Activated CD8-positive, alpha-beta T cell treated with anti-CD3 and anti-CD28 coated beads for 36 hours (primary cell): ENCODE results near the gene EIF4EBP3. TPM values are rescaled to one million over a fixed set of nuclear protein-coding genes. Genes with fewer than 3 reads are reported as not detected.
A peak's percentile ranks its signal among the peaks of the same experiment; 100 is the strongest.

Experiments
- ATAC-seq: fragments of 200-7000 bp; cut with Tn5 transposase; one replicate; pipeline ENCODE4 v1.10.0; 2021; ENCODE audit warnings: mild to moderate bottlenecking, moderate library complexity
- CTCF ChIA-PET: fragments of 350-600 bp; sonication (Branson Sonifier 250); formaldehyde crosslinking; loops from one replicate; lab custom pipeline; 2021; ENCODE audit warnings: antibody characterized with exemption; lab: Charles Lee
- POLR2A ChIA-PET: fragments of 350-600 bp; sonication (Branson Sonifier 250); formaldehyde crosslinking; loops from one replicate; lab custom pipeline; 2021; ENCODE audit warnings: antibody characterized with exemption; lab: Charles Lee
- DNase-seq: peaks from one replicate; pipeline ENCODE4 v3.0.0-alpha.2; 2020
- H3K27ac Mint-ChIP-seq: one replicate; pipeline ENCODE4 v1.8.0; 2021; ENCODE audit warnings: mild to moderate bottlenecking, mixed read lengths
- H3K27me3 Mint-ChIP-seq: one replicate; pipeline ENCODE4 v1.8.0; 2021; ENCODE audit warnings: mixed read lengths
- H3K36me3 Mint-ChIP-seq: one replicate; pipeline ENCODE4 v1.8.0; 2021; ENCODE audit warnings: low read depth, mixed read lengths
- H3K4me1 Mint-ChIP-seq: one replicate; pipeline ENCODE4 v1.8.0; 2021; ENCODE audit warnings: low read depth, mixed read lengths
- H3K4me3 Mint-ChIP-seq: one replicate; pipeline ENCODE4 v1.8.0; 2021; ENCODE audit warnings: mild to moderate bottlenecking, moderate library complexity, mixed read lengths
- H3K9me3 Mint-ChIP-seq: one replicate; pipeline ENCODE4 v1.8.0; 2021; ENCODE audit warnings: mixed read lengths
- intact Hi-C: fragments of 100-400 bp; cut with micrococcal nuclease; formaldehyde crosslinking; loops from one replicate; pipeline ENCODE4 v1.10.0; 2022
- total RNA-seq, 2 experiments: library from RNA; stranded (reverse); gene quantifications; one replicate each; pipeline ENCODE4 v1.2.3, GENCODE V29; 2021
- TF ChIP-seq, protein P1 (sequence below): fragments of 200-600 bp; IDR thresholded peaks from one replicate; pipeline ENCODE4 v1.8.0; 2022; ENCODE audit warnings: antibody characterized with exemption, mild to moderate bottlenecking

EIF4EBP3 gene
- total RNA-seq, 2 experiments from 2014 or later = 19.6 to 20.3 TPM

DNA sequence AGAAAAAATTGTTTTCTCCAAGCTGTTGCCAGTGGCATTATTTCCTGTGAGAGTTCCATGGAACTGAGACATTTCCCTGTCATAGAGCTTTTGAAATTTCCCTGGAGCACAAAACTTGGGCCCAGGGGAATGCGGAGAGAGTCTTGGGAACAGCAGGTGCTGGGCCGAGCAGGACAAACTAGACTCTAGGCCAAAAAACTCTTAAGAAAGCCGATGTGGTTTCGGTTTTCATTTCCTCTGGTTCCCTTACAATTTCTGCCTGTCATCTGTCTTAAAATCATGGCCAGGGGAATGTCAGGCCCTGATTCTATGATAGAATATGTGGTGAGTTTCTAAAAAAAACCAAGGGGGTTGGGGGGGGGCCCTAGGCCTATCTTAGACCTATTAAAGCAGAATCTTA lies 21.7 kb downstream of the EIF4EBP3 start:
- no peak for DNase-seq
- Mint-ChIP-seq H3K9me3 (no peaks in the 10 kb centered on the region), H3K36me3 (peaks cover 34% of the 10 kb centered on the region), H3K4me3 (peak overlapping the region; percentile 54), H3K27ac (peak overlapping the region; percentile 92), H3K27me3 (no peaks in the 10 kb centered on the region), H3K4me1 (peaks cover 44% of the 10 kb centered on the region)
- TF ChIP-seq, protein P1, sequence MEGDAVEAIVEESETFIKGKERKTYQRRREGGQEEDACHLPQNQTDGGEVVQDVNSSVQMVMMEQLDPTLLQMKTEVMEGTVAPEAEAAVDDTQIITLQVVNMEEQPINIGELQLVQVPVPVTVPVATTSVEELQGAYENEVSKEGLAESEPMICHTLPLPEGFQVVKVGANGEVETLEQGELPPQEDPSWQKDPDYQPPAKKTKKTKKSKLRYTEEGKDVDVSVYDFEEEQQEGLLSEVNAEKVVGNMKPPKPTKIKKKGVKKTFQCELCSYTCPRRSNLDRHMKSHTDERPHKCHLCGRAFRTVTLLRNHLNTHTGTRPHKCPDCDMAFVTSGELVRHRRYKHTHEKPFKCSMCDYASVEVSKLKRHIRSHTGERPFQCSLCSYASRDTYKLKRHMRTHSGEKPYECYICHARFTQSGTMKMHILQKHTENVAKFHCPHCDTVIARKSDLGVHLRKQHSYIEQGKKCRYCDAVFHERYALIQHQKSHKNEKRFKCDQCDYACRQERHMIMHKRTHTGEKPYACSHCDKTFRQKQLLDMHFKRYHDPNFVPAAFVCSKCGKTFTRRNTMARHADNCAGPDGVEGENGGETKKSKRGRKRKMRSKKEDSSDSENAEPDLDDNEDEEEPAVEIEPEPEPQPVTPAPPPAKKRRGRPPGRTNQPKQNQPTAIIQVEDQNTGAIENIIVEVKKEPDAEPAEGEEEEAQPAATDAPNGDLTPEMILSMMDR = no peak
- intact Hi-C loops = loop anchor here (10.0 kb wide), 1 partner anchor 136 kb away; the partner anchor contains the start of gene ZMAT2
- ChIA-PET CTCF (interaction anchor here (1.0 to 1.7 kb wide), 7 partner anchors 66 to 210 kb away, joined by 3 to 7 read pairs (median 3); no protein-coding TSS in a partner anchor), POLR2A (interaction anchor here (0.6 to 1.2 kb wide), 6 partner anchors 12 to 404 kb away, joined by 3 to 4 read pairs (median 3); partner anchors contain the start of gene SRA1)
- ATAC-seq = no peak

DNA sequence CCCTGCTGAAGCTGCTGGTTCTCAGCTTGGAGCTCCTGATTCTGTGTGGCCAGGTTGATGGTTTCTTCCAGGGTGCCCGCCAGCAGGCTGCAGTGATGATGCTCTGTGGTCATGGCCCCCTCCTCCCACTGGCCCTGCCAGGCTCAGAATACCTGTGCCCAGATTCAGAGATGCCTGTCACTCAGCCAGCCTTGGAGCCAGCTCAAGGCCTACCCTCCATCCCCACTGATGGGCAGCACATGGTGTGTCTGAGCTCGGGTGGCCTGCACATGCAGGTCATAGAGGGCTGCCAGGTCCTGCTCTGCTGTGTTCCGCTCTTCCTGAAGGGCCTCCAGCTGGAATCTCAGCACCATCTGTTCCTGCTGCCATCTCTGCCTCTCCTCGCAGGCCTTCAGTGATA lies 22.6 kb downstream of the EIF4EBP3 start:
- TF ChIP-seq, protein P1 = no peak
- H3K4me3 Mint-ChIP-seq = no peak overlapping the region
- peaks cover 34% of the 10 kb centered on the region for H3K36me3 Mint-ChIP-seq
- CTCF ChIA-PET = interaction anchor here (0.8 to 1.7 kb wide), 6 partner anchors 63 to 177 kb away, joined by 3 to 7 read pairs (median 3); partner anchors contain the start of genes CD14 and TMCO6
- ATAC-seq (no peak), DNase-seq (no peak)
- peaks cover 44% of the 10 kb centered on the region for H3K4me1 Mint-ChIP-seq
- H3K27me3 Mint-ChIP-seq = no peaks in the 10 kb centered on the region
- intact Hi-C loops = no loop called here
- H3K27ac Mint-ChIP-seq = peak overlapping the region; percentile 92
- no peaks in the 10 kb centered on the region for H3K9me3 Mint-ChIP-seq
- POLR2A ChIA-PET = interaction anchor here (0.6 to 1.2 kb wide), 7 partner anchors 13 to 405 kb away, joined by 3 to 4 read pairs (median 3); partner anchors contain the start of gene SRA1

DNA sequence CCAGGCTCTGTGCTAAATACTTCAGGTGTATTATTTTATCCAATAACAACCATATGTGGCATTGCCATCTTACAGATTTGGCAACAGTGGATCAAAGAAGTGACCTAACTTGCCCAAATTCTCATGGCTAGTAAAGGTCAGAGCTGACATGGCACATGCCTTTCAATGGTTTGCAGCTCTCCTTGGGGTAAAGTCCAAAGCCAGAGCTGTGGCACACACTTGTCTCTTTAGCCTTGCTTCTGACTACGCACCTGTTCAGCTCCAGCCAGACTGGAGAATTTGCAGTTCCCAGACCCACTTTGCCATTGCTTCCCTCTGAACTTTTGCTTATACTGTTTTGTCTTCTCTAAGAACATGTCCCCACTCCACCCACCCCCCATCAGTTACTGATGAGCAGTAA lies 23.0 kb downstream of the EIF4EBP3 start:
- ATAC-seq (no peak), DNase-seq (no peak)
- TF ChIP-seq, protein P1 = no peak
- intact Hi-C loops = no loop called here
- Mint-ChIP-seq H3K27ac (peak overlapping the region; percentile 92), H3K4me3 (no peak overlapping the region), H3K4me1 (peaks cover 42% of the 10 kb centered on the region), H3K27me3 (no peaks in the 10 kb centered on the region), H3K9me3 (no peaks in the 10 kb centered on the region), H3K36me3 (peaks cover 32% of the 10 kb centered on the region)
- ChIA-PET CTCF (interaction anchor here (0.8 to 1.7 kb wide), 3 partner anchors 62 to 68 kb away, joined by 3 to 7 read pairs (median 4); partner anchors contain the start of genes CD14 and TMCO6), POLR2A (interaction anchor here (0.6 to 1.0 kb wide), 4 partner anchors 22 to 60 kb away, joined by 3 read pairs; no protein-coding TSS in a partner anchor)

DNA sequence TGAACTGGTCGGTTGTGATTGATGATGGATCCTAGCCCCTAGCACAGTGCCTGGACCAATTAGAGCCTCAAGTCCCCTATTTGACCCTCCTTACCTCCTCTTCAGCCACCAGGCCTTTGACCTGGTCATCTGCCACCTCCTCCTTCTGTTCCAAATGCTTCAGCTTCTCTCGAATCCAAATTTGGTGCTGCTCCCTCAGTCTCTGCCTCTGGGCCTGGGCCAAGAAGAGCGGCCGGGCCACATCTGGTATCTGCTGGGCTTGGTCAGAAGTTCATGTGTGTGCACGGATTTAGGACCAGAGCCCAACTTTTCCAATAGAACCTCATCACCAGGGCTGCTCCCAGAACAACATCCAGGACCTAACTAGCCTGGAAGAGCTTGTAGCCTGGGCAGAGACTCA lies 23.6 kb downstream of the EIF4EBP3 start:
- H3K4me1 Mint-ChIP-seq = peaks cover 36% of the 10 kb centered on the region
- intact Hi-C loops = no loop called here
- ChIA-PET CTCF (interaction anchor here (0.7 kb wide), 1 partner anchor 64 kb away, joined by 3 read pairs; no protein-coding TSS in a partner anchor), POLR2A (interaction anchor here (1.0 kb wide), 1 partner anchor 60 kb away, joined by 3 read pairs; no protein-coding TSS in a partner anchor)
- H3K27me3 Mint-ChIP-seq = no peaks in the 10 kb centered on the region
- H3K27ac Mint-ChIP-seq = peak overlapping the region; percentile 26
- ATAC-seq (no peak), DNase-seq (no peak)
- H3K36me3 Mint-ChIP-seq = peaks cover 28% of the 10 kb centered on the region
- no peak overlapping the region for H3K4me3 Mint-ChIP-seq
- H3K9me3 Mint-ChIP-seq = no peaks in the 10 kb centered on the region
- TF ChIP-seq, protein P1 = no peak

DNA sequence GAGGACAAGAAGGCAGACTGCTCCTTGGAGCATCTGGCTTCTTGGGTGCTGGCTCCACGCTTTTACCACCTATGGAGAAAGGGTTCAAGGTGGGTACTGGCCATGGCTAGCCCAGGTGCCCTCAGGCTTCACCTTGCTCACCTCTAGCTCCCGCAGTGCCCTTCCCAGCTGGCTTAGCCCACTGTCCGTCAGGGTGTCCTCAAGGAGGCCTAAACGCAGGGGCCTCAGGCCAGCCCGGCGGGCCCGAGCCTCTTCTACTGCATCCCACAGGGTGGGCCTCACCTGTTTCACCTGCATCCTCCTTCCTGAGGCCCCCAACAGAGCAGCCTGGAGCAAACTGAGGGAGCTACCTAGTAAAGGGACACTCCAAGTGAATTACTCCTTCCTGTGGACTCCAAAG lies 26.2 kb downstream of the EIF4EBP3 start:
- intact Hi-C loops = no loop called here
- DNase-seq (no peak), ATAC-seq (no peak)
- ChIA-PET POLR2A (interaction anchor here (0.7 to 1.2 kb wide), 2 partner anchors 9 to 94 kb away, joined by 3 read pairs; no protein-coding TSS in a partner anchor), CTCF (no interaction called here)
- TF ChIP-seq, protein P1 = no peak
- Mint-ChIP-seq H3K27ac (no peak overlapping the region), H3K36me3 (peaks cover 5% of the 10 kb centered on the region), H3K4me3 (no peak overlapping the region), H3K9me3 (no peaks in the 10 kb centered on the region), H3K4me1 (peaks cover 14% of the 10 kb centered on the region), H3K27me3 (no peaks in the 10 kb centered on the region)
